Esophagus squamous epithelium (tissue), 5 donors: ENCODE data around the gene COL4A1. TPM values are rescaled to one million over a fixed set of nuclear protein-coding genes. Genes with fewer than 3 reads are reported as not detected.

Experiments
- DNase-seq: peaks from one replicate; lab custom pipeline; 2025; lab: John Stamatoyannopoulos, UW
- H3K27ac ChIP-seq, 4 donors: fragments of 200-600 bp; sonication (generic); one replicate each; pipeline ENCODE4 v1.5.1; 2016 to 2019; ENCODE audit warnings: mild to moderate bottlenecking in 1 of 4
- H3K27me3 ChIP-seq, 4 donors: fragments of 200-600 bp; sonication (generic); 1 replicate in 3 of 4; 2 replicates in 1 of 4; pipeline versions ENCODE4 v1.5.1 to v1.6.0; 2017 to 2021; ENCODE audit warnings: antibody characterized with exemption in 1 of 4
- H3K36me3 ChIP-seq, 3 donors: fragments of 200-600 bp; sonication (generic); one replicate each; pipeline ENCODE4 v1.5.1; 2016 to 2019
- H3K4me1 ChIP-seq, 3 donors: fragments of 200-600 bp; sonication (generic); one replicate each; pipeline ENCODE4 v1.5.1; 2017 to 2019
- H3K4me3 ChIP-seq, 4 donors: fragments of 200-600 bp; sonication (generic); 1 replicate in 3 of 4; 2 replicates in 1 of 4; pipeline ENCODE4 v1.5.1; 2016 to 2019; ENCODE audit warnings: mild to moderate bottlenecking in 2 of 4, moderate library complexity in 1 of 4
- H3K9me3 ChIP-seq, 3 donors: fragments of 200-600 bp; sonication (generic); one replicate each; pipeline ENCODE4 v1.5.1; 2016 to 2019
- POLR2A ChIP-seq, 4 donors: fragments of 450-650 bp; IDR thresholded peaks; one replicate each; pipeline ENCODE4 v1.6.1; 2017; ENCODE audit warnings: antibody characterized with exemption in 4 of 4, mild to moderate bottlenecking in 4 of 4, moderate library complexity in 3 of 4
- WGBS, 2 donors: methylation state at CpG; one replicate each; pipeline ENCODE4 v1.1.5; 2018; 5-methylcytosine and 5-hydroxymethylcytosine counted together
- intact Hi-C: fragments of 100-400 bp; cut with DNase I; formaldehyde crosslinking; loops from one replicate; pipeline ENCODE4 v1.15.0; 2022
- total RNA-seq, 4 donors: library from RNA; depleted of rRNA; stranded (reverse); fragments of >200 nt; gene quantifications; one replicate each; pipeline ENCODE4 v1.1.0, GENCODE V29; 2016
- TF ChIP-seq, protein P1 (sequence below), 6 experiments: fragments of 450-650 bp in 4 of 6; fragments of 200-600 bp in 2 of 6; sonication (generic) in 2 of 6; IDR thresholded peaks; one replicate each; pipeline ENCODE4 v1.5.1; 2016 to 2019; ENCODE audit warnings: antibody characterized with exemption in 6 of 6, mild to moderate bottlenecking in 4 of 6, moderate library complexity in 4 of 6
- donor health status: DM: yes; HTN: yes; CAD: no.

Gene COL4A1
- total RNA-seq, 4 donors from 2014 or later: 8.9 to 97.1 (median 40.2) TPM

DNA sequence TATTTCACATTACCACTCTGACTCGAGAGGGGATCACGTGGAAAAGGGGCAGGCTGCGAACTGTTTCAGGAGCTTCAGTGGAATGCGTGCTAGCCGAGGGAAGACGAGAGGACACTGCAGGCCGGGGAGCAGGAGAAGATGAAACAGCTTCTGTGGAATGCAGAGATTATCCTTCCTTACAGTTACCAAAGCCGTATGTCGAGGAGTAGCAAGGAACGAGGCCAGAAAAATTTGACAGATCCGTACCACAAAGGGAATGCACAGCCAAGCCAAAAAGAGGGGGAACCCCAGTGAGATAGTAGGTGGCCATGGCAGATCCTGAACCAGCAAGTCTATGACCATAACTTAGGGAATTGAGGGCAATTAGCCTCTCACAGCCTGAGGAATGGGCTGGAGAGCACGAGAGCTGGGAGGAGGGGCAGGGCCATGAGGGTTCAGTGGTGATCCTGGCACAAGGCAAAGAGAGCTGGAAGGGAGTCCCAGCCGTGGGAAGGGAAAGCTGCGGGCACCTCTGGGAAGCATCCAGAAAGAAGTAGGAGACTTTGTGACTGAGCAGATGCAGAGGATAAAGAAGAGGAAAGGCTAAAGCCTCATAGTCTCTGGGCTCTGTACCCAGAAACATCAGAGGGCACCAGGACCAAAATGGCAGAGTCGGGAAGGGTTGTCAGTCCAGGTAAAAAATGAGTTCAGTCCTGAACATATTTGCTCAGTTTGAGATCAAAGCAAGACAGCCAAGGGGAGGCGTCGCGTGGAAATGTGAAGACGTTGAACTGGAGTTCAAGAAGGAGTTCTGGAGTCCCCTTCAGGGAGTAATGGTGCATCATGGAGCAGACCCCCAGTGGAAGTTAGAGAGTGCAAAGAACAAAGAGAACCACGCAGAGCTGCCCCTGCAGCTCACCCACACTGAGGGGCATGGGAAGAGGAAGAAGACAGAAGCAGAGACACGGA lies 5.1 kb downstream of the COL4A1 start:
- Histone ChIP-seq H3K27ac (peak overlapping the region; percentile 55 to 95 (median 84)), H3K27me3 (peaks cover 0 to 60% (median 3%) of the 10 kb centered on the region in 4 donors), H3K36me3 (no peaks in the 10 kb centered on the region), H3K9me3 (no peaks in the 10 kb centered on the region), H3K4me1 (peaks cover 0 to 93% (median 21%) of the 10 kb centered on the region in 3 donors), H3K4me3 (no peak overlapping the region)
- TF ChIP-seq, protein P1, sequence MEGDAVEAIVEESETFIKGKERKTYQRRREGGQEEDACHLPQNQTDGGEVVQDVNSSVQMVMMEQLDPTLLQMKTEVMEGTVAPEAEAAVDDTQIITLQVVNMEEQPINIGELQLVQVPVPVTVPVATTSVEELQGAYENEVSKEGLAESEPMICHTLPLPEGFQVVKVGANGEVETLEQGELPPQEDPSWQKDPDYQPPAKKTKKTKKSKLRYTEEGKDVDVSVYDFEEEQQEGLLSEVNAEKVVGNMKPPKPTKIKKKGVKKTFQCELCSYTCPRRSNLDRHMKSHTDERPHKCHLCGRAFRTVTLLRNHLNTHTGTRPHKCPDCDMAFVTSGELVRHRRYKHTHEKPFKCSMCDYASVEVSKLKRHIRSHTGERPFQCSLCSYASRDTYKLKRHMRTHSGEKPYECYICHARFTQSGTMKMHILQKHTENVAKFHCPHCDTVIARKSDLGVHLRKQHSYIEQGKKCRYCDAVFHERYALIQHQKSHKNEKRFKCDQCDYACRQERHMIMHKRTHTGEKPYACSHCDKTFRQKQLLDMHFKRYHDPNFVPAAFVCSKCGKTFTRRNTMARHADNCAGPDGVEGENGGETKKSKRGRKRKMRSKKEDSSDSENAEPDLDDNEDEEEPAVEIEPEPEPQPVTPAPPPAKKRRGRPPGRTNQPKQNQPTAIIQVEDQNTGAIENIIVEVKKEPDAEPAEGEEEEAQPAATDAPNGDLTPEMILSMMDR (IDR thresholded peaks at IDR 0.05): no peak
- TF ChIP-seq POLR2A (IDR thresholded peaks at IDR 0.05): no peak
- 69 to 71% methylated on average over 21 of the region's 21 CpGs for WGBS, 2 donors
- no peak for DNase-seq
- intact Hi-C loops: no loop called here

- H3K4me3 ChIP-seq: no peak overlapping the region
- 44 to 53% methylated on average over 5 of the region's 5 CpGs for WGBS, 2 donors
- TF ChIP-seq, protein P1 (IDR thresholded peaks at IDR 0.05): no peak
- no peak for TF ChIP-seq POLR2A (IDR thresholded peaks at IDR 0.05)
- no peaks in the 10 kb centered on the region for H3K36me3 ChIP-seq
- H3K27ac ChIP-seq: peak overlapping the region; percentile 29 to 95 (median 84)
- H3K9me3 ChIP-seq: no peaks in the 10 kb centered on the region
- DNase-seq: no peak
- intact Hi-C loops: no loop called here
- peaks cover 0 to 54% (median 0%) of the 10 kb centered on the region in 4 donors for H3K27me3 ChIP-seq
- peaks cover 0 to 89% (median 21%) of the 10 kb centered on the region in 3 donors for H3K4me1 ChIP-seq
These were observed 5.9 kb downstream of the COL4A1 start for GRCh38 chr13:110301083-110301482.

GRCh38 chr13:110300090-110300815 lies 6.7 kb downstream of the COL4A1 start:
- intact Hi-C loops: no loop called here
- 40 to 52% methylated on average over 3 of the region's 3 CpGs for WGBS, 2 donors
- DNase-seq: no peak
- no peaks in the 10 kb centered on the region for H3K9me3 ChIP-seq
- H3K27me3 ChIP-seq: peaks cover 0 to 45% (median 0%) of the 10 kb centered on the region in 4 donors
- H3K27ac ChIP-seq: peak overlapping the region in 3 of 4 donors; percentile 77 to 95 (median 90)
- TF ChIP-seq POLR2A (IDR thresholded peaks at IDR 0.05): no peak
- TF ChIP-seq, protein P1 (IDR thresholded peaks at IDR 0.05): no peak
- H3K4me1 ChIP-seq: peaks cover 0 to 91% (median 21%) of the 10 kb centered on the region in 3 donors
- H3K4me3 ChIP-seq: no peak overlapping the region
- no peaks in the 10 kb centered on the region for H3K36me3 ChIP-seq

DNA sequence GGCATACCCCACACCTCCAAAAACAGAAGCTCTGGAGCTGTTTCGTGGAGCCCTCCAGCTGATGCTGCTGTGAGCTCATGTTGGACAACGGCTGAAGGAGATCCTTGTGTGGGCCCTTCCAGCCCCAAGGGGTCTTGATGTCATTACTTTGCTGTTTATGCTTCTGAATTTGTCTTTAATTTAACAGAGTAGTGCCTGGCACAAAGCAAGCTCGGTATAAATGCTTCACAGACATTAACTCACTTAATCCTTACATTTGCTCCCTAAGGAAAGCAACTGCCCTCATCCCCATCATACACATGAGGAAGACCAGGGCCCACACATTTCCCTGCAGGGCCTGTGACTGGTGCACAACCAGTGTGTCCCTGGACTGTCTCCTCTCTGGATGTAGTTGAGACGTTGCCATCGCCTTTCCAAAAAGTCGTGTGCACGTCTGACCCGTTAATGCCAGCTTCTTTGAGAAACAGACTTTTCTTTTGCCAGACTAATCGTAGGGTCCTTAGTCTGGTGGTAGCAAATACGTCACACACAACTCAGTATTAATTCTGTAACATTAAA lies 7.6 kb downstream of the COL4A1 start:
- intact Hi-C loops: no loop called here
- Histone ChIP-seq H3K4me1 (peaks cover 0 to 86% (median 21%) of the 10 kb centered on the region in 3 donors), H3K4me3 (peak overlapping the region in 1 of 4 donors; percentile 43), H3K36me3 (no peaks in the 10 kb centered on the region), H3K27me3 (peaks cover 0 to 36% (median 0%) of the 10 kb centered on the region in 4 donors), H3K9me3 (no peaks in the 10 kb centered on the region), H3K27ac (peak overlapping the region; percentile 56 to 95 (median 70))
- no peak for DNase-seq
- WGBS, 2 donors: 53 to 63% methylated on average over 7 to 10 of the region's 10 CpGs
- TF ChIP-seq POLR2A (IDR thresholded peaks at IDR 0.05): no peak
- TF ChIP-seq, protein P1 (IDR thresholded peaks at IDR 0.05): no peak
